Immature natural killer cell (primary cell): ENCODE results near the gene MARF1. TPM values are rescaled to one million over a fixed set of nuclear protein-coding genes. Genes with fewer than 3 reads are reported as not detected.
"Not testable (repeated sequence)": the region's sequence is repeated elsewhere in the genome, so short reads cannot be mapped to it uniquely, and the experiment has no call there.

ENCODE experiments used
- DNase-seq, 3 donors: peaks; one replicate each; pipeline ENCODE4 v3.0.0; 2022; ENCODE audit warnings: mixed read lengths in 1 of 3
- H3K27ac Mint-ChIP-seq, 6 donors: one replicate each; pipeline ENCODE4 v1.8.0; 2020; ENCODE audit warnings: mixed read lengths in 6 of 6, mild to moderate bottlenecking in 5 of 6, inconsistent platforms in 4 of 6, moderate library complexity in 3 of 6
- H3K27me3 Mint-ChIP-seq, 3 donors: one replicate each; pipeline ENCODE4 v1.8.0; 2020 to 2021; ENCODE audit warnings: low read depth in 3 of 3, mild to moderate bottlenecking in 3 of 3, mixed read lengths in 3 of 3, moderate library complexity in 3 of 3, inconsistent platforms in 1 of 3
- H3K36me3 Mint-ChIP-seq, 3 donors: one replicate each; pipeline ENCODE4 v1.8.0; 2020; ENCODE audit warnings: mixed read lengths in 3 of 3, inconsistent platforms in 2 of 3, mild to moderate bottlenecking in 2 of 3
- H3K4me1 Mint-ChIP-seq, 2 donors: one replicate each; pipeline ENCODE4 v1.8.0; 2020; ENCODE audit warnings: inconsistent platforms in 2 of 2, mild to moderate bottlenecking in 2 of 2, mixed read lengths in 2 of 2, moderate library complexity in 1 of 2
- H3K4me3 Mint-ChIP-seq, 5 donors: one replicate each; pipeline ENCODE4 v1.8.0; 2020; ENCODE audit warnings: mild to moderate bottlenecking in 5 of 5, mixed read lengths in 5 of 5, inconsistent platforms in 3 of 5, moderate library complexity in 3 of 5
- H3K9me3 Mint-ChIP-seq, 6 donors: one replicate each; pipeline ENCODE4 v1.8.0; 2020; ENCODE audit warnings: mild to moderate bottlenecking in 6 of 6, mixed read lengths in 6 of 6, inconsistent platforms in 4 of 6, moderate library complexity in 3 of 6
- polyA plus RNA-seq, 3 donors: library from polyadenylated mRNA; unstranded; fragments of 300-500 nt; fragmentation: Illumina TruSeq; gene quantifications; one replicate each; pipeline ENCODE4 v1.2.3, GENCODE V29; 2021

The MARF1 gene
- polyA plus RNA-seq = 10 to 100 TPM in 1 of 3 donors, 1 to 10 TPM in 2; 3.0 to 13.3 (median 4.0) TPM

GRCh38 chr16:15643048-15643945, at the start of gene MARF1:
Gene MARF1, minus strand, starts transcription at chr16:15643154. Its CDS starts 3,921 bp downstream, at chr16:15639233.
- Mint-ChIP-seq H3K27me3 (peaks cover 8 to 10% (median 9%) of the 10 kb centered on the region in 3 donors), H3K9me3 (no peaks in the 10 kb centered on the region), H3K4me3 (peak within 1 kb of the TSS; percentile 90 to 97 (median 95)), H3K4me1 (peaks cover 28 to 41% of the 10 kb centered on the region in 2 donors), H3K36me3 (peaks cover 0 to 9% (median 5%) of the 10 kb centered on the region in 3 donors), H3K27ac (peak within 1 kb of the TSS; percentile 97 to 100 (median 98))
- peak; percentile 99 for DNase-seq

- peaks cover 9 to 43% (median 13%) of the 10 kb centered on the region in 3 donors for H3K36me3 Mint-ChIP-seq
- H3K9me3 Mint-ChIP-seq, DNase-seq, H3K4me1 Mint-ChIP-seq, H3K27ac Mint-ChIP-seq, H3K4me3 Mint-ChIP-seq, H3K27me3 Mint-ChIP-seq: not testable (repeated sequence)
Measured at GRCh38 chr16:15692508-15692907, 49.6 kb upstream of the MARF1 start.

GRCh38 chr16:15691046-15691445, 48.1 kb upstream of the MARF1 start:
- H3K4me3 Mint-ChIP-seq = no peak overlapping the region

GRCh38 chr16:15690296-15690695, 47.3 kb upstream of the MARF1 start:
- Mint-ChIP-seq H3K4me1 (peaks cover 0 to 3% of the 10 kb centered on the region in 2 donors), H3K27ac (no peak overlapping the region), H3K27me3 (peaks cover 0 to 1% (median 0%) of the 10 kb centered on the region in 3 donors), H3K4me3 (no peak overlapping the region), H3K9me3 (no peaks in the 10 kb centered on the region), H3K36me3 (peaks cover 13 to 39% (median 17%) of the 10 kb centered on the region in 3 donors)
- no peak for DNase-seq

More at GRCh38 chr16:15691046-15691445, 48.1 kb upstream of the MARF1 start:
- DNase-seq = no peak
- H3K27me3 Mint-ChIP-seq = peaks cover 0 to 1% (median 0%) of the 10 kb centered on the region in 3 donors
- H3K36me3 Mint-ChIP-seq = peaks cover 9 to 35% (median 13%) of the 10 kb centered on the region in 3 donors
- peaks cover 0 to 1% of the 10 kb centered on the region in 2 donors for H3K4me1 Mint-ChIP-seq
- H3K9me3 Mint-ChIP-seq = no peaks in the 10 kb centered on the region
- no peak overlapping the region for H3K27ac Mint-ChIP-seq

GRCh38 chr16:15689290-15689689, 46.3 kb upstream of the MARF1 start:
- H3K4me3 Mint-ChIP-seq = no peak overlapping the region
- peaks cover 17 to 33% (median 22%) of the 10 kb centered on the region in 3 donors for H3K36me3 Mint-ChIP-seq
- peak overlapping the region in 2 of 6 donors; percentile 25 to 78 for H3K27ac Mint-ChIP-seq

GRCh38 chr16:15686287-15686686, 43.3 kb upstream of the MARF1 start:
- no peak overlapping the region for H3K4me3 Mint-ChIP-seq
- H3K27me3 Mint-ChIP-seq = peaks cover 0 to 1% (median 0%) of the 10 kb centered on the region in 3 donors
- H3K36me3 Mint-ChIP-seq = peaks cover 14 to 19% (median 15%) of the 10 kb centered on the region in 3 donors
- no peaks in the 10 kb centered on the region for H3K9me3 Mint-ChIP-seq
- peaks cover 5 to 6% of the 10 kb centered on the region in 2 donors for H3K4me1 Mint-ChIP-seq
- peak overlapping the region in 3 of 6 donors; percentile 49 to 71 (median 59) for H3K27ac Mint-ChIP-seq
- no peak for DNase-seq

More at GRCh38 chr16:15689290-15689689, 46.3 kb upstream of the MARF1 start:
- Mint-ChIP-seq H3K9me3 (no peaks in the 10 kb centered on the region), H3K4me1 (peaks cover 0 to 3% of the 10 kb centered on the region in 2 donors), H3K27me3 (peaks cover 0 to 1% (median 0%) of the 10 kb centered on the region in 3 donors)
- DNase-seq = no peak

- H3K27ac Mint-ChIP-seq = peak overlapping the region in 4 of 6 donors; percentile 10 to 57 (median 32)
- DNase-seq = peak in 1 of 3 donors; percentile 10
- H3K4me3 Mint-ChIP-seq = no peak overlapping the region
- H3K4me1 Mint-ChIP-seq = peaks cover 6 to 8% of the 10 kb centered on the region in 2 donors
- peaks cover 0 to 3% (median 0%) of the 10 kb centered on the region in 3 donors for H3K27me3 Mint-ChIP-seq
- peaks cover 9 to 19% (median 15%) of the 10 kb centered on the region in 3 donors for H3K36me3 Mint-ChIP-seq
- no peaks in the 10 kb centered on the region for H3K9me3 Mint-ChIP-seq
Measured at GRCh38 chr16:15682105-15682570, 39.2 kb upstream of the MARF1 start.

- peaks cover 4 to 15% (median 8%) of the 10 kb centered on the region in 3 donors for H3K36me3 Mint-ChIP-seq
- peaks cover 0 to 3% (median 2%) of the 10 kb centered on the region in 3 donors for H3K27me3 Mint-ChIP-seq
- DNase-seq = no peak
- H3K27ac Mint-ChIP-seq = peak overlapping the region in 3 of 6 donors; percentile 10 to 27 (median 12)
- no peak overlapping the region for H3K4me3 Mint-ChIP-seq
- no peaks in the 10 kb centered on the region for H3K9me3 Mint-ChIP-seq
- H3K4me1 Mint-ChIP-seq = peaks cover 36% of the 10 kb centered on the region in 2 donors
Measured at GRCh38 chr16:15677447-15677846, 34.5 kb upstream of the MARF1 start.

GRCh38 chr16:15676506-15676905, 33.6 kb upstream of the MARF1 start:
- Mint-ChIP-seq H3K4me1 (peaks cover 39% of the 10 kb centered on the region in 2 donors), H3K27ac (peak overlapping the region in 3 of 6 donors; percentile 27 to 60 (median 31)), H3K9me3 (no peaks in the 10 kb centered on the region), H3K4me3 (no peak overlapping the region), H3K36me3 (peaks cover 4 to 15% (median 8%) of the 10 kb centered on the region in 3 donors), H3K27me3 (peaks cover 0 to 3% (median 2%) of the 10 kb centered on the region in 3 donors)
- DNase-seq = no peak

GRCh38 chr16:15674571-15674970, 31.6 kb upstream of the MARF1 start:
- H3K9me3 Mint-ChIP-seq = no peaks in the 10 kb centered on the region
- H3K36me3 Mint-ChIP-seq = peaks cover 4 to 24% (median 13%) of the 10 kb centered on the region in 3 donors
- peaks cover 0 to 5% (median 2%) of the 10 kb centered on the region in 3 donors for H3K27me3 Mint-ChIP-seq
- H3K27ac Mint-ChIP-seq = peak overlapping the region; percentile 71 to 99 (median 94)
- no peak for DNase-seq
- no peak overlapping the region for H3K4me3 Mint-ChIP-seq
- peaks cover 36 to 40% of the 10 kb centered on the region in 2 donors for H3K4me1 Mint-ChIP-seq

- Mint-ChIP-seq H3K9me3 (no peaks in the 10 kb centered on the region), H3K27ac (peak overlapping the region; percentile 90 to 99 (median 94)), H3K4me1 (peaks cover 36 to 40% of the 10 kb centered on the region in 2 donors), H3K36me3 (peaks cover 4 to 13% (median 5%) of the 10 kb centered on the region in 3 donors), H3K27me3 (peaks cover 0 to 3% (median 2%) of the 10 kb centered on the region in 3 donors), H3K4me3 (peak overlapping the region; percentile 40 to 80 (median 66))
- DNase-seq = peak; percentile 62 to 69 (median 68)
Measured at GRCh38 chr16:15672514-15673167, 29.7 kb upstream of the MARF1 start.

GRCh38 chr16:15672127-15672513, 29.2 kb upstream of the MARF1 start:
- H3K36me3 Mint-ChIP-seq = peaks cover 4 to 15% (median 5%) of the 10 kb centered on the region in 3 donors
- H3K27ac Mint-ChIP-seq = peak overlapping the region; percentile 90 to 99 (median 94)
- H3K4me1 Mint-ChIP-seq = peaks cover 36 to 40% of the 10 kb centered on the region in 2 donors
- H3K27me3 Mint-ChIP-seq, H3K9me3 Mint-ChIP-seq, DNase-seq: not testable (repeated sequence)
- peak overlapping the region in 1 of 5 donors; percentile 68 for H3K4me3 Mint-ChIP-seq

- peaks cover 0 to 3% (median 2%) of the 10 kb centered on the region in 3 donors for H3K27me3 Mint-ChIP-seq
- H3K4me3 Mint-ChIP-seq = no peak overlapping the region
- peak overlapping the region; percentile 83 to 99 (median 94) for H3K27ac Mint-ChIP-seq
- H3K9me3 Mint-ChIP-seq = no peaks in the 10 kb centered on the region
- DNase-seq = no peak
- H3K36me3 Mint-ChIP-seq = peaks cover under 1 to 15% (median 5%) of the 10 kb centered on the region in 3 donors
- H3K4me1 Mint-ChIP-seq = peaks cover 34 to 40% of the 10 kb centered on the region in 2 donors
Measured at GRCh38 chr16:15671530-15672117, 28.7 kb upstream of the MARF1 start.
